HG03469 (cell line): Measurements from ENCODE around the gene DISC1.
"Not testable (repeated sequence)": the region's sequence is repeated elsewhere in the genome, so short reads cannot be mapped to it uniquely, and the experiment has no call there.

Experiments used
- ATAC-seq: cut with Tn5 transposase; IDR thresholded peaks from one replicate; pipeline ENCODE4 v1.9.1; 2021; ENCODE audit warnings: mild to moderate bottlenecking, moderate library complexity, moderate number of reproducible peaks; ENCODE audit not compliant: unreplicated experiment

Gene DISC1

DNA sequence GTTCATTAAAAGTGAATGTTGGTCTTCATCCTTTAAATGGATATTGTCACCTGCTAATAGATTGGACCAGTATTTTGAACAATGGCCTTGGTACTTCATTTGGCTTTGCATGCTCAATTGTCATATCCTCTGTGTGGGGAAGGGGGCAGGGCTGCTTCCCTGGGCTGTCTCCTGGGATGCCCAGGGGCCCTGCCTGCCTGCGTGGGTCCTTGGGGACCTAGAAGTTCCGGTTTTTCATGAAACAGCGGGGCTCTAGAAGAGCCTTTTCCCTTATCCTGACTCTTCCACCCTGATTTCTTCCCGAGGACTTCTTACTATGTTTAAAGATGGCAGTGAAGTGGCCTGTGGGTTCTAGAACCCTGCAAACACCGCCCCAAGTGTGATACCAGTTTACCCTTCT is 97.5 kb downstream of the DISC1 start:
- no peak for ATAC-seq

DNA sequence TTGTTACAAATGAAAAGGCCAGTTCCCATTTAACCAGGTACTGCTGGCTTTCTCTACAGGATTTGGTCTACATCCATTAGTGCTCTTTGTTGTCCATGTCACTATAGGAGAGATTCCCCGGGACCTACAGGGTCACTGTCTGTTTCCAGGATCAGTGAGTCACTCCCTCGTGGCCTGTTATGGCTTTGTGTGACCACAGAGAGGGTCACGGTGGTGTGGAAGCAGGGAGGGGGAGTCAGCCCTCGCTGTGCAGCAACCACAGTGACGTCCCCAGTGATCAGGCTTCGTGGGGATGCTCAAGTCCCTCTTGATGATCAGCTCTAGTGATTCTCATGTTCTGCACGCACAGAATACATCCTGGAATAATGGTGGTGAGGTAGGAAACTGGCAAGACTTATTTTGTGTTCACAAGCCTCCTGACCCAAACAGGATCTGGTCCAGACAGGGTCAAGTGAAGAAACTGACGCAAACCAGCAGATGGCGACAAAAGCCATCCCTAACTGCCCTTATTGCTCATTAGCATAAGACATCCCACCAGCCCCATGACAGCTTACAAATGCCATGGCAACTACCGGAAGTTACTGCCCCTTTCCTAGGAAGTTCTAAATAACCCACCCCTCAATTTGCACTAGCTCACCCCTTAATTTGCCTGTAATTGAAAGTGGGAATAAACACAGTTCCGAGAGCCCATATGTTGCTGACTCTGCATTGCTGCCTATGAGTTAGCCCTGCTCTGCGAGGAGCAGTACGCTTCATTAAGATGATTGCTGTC is 98.5 kb downstream of the DISC1 start:
- ATAC-seq: no peak

DNA sequence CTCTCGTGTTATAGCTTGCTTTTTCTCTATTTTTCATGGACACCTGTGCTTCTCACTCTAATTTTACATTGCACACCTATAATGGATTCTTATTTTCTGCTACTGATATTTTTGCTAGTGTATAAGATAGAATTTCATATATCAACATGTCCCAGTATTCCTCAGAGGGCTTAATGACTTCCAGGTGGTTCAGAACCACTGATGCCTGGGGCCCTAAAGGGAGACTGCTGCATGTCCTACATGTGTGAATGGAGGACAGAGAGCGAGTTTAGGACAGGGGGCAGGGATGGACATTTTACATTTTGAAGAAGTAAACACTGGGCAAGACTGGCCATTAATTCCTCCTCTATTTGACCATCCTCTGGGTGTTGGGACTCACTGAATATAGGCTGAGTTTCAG is 100.6 kb downstream of the DISC1 start:
- no peak for ATAC-seq

DNA sequence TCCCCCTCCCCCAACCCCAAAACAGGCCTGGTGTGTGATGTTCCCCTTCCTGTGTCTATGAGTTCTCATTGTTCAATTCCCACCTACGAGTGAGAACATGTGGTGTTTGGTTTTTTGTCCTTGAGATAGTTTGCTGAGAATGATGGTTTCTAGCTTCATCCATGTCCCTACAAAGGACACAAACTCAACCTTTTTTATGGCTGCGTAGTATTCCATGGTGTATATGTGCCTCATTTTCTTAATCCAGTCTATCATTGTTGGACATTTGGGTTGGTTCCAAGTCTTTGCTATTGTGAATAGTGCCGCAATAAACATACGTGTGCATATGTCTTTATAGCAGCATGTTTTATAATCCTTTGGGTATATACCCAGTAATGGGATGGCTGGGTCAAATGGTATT is 102.4 kb downstream of the DISC1 start:
- not testable (repeated sequence) for ATAC-seq

DNA sequence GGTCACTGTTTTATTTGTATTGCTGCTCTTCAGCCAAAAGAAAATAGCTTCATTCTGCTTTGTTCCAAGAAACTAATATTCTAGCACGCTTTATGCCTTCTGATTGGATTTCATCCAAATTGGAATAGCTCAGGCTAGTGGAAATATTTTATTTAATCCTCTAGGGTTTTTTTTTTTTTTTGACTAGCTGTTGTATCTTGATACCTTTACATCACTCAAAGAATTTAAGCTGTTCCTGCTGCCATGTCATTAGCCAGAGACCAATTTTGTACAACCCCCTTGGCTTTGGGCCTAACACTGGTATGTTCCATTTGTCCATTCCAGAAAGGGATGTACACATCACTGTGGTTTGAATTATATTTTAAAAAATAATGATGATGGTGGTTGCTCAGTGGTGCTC is 103.0 kb downstream of the DISC1 start:
- no peak for ATAC-seq

DNA sequence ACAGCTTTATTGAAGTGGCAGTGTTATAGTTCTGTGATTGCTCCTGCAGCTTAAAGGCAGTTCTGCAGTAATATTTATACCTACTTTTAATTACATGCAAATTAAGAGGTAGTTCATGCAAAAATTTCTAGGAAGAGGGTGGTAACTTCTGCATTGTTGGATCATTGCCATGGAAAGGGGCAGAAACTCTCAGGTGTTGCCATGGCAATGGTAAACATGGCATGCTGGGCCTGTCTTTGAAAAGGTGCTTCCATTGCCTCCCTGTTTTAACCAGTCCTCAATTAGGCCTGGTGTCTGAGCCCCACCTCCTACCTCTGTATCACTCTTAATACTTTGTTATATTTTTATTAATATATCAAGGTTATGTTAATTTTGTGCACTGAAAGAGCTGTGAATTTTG is 104.7 kb downstream of the DISC1 start:
- no peak for ATAC-seq

- no peak for ATAC-seq
Observed at GRCh38 chr1:231733063-231733462, 106.5 kb downstream of the DISC1 start.

- ATAC-seq: no peak
Observed at GRCh38 chr1:231733672-231734071, 107.1 kb downstream of the DISC1 start.

DNA sequence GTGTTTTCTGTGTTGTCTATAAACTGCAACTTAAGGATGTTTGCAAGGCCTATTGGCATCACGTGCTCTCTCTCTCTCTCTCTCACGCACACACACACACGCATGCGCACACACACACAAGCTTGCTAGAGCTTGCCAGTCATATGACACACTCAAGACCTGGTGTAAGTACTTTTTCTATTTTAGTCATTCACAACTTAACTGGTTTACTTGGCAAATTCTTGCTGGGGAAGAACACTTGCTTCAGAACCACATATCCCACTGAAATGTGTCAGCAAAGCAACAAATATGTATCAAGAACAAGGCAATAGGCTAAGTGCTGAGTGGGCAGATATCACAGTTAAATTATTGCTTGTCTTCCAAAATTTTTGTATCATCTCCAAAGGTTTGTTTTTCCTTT is 107.8 kb downstream of the DISC1 start:
- no peak for ATAC-seq

- ATAC-seq: no peak
Observed at GRCh38 chr1:231735411-231735810, 108.8 kb downstream of the DISC1 start.

GRCh38 chr1:231735941-231736340 is 109.4 kb downstream of the DISC1 start:
- no peak for ATAC-seq

- no peak for ATAC-seq
Observed at GRCh38 chr1:231736464-231736863, 109.9 kb downstream of the DISC1 start.

- ATAC-seq: no peak
Observed at GRCh38 chr1:231738554-231738953, 112.0 kb downstream of the DISC1 start.

DNA sequence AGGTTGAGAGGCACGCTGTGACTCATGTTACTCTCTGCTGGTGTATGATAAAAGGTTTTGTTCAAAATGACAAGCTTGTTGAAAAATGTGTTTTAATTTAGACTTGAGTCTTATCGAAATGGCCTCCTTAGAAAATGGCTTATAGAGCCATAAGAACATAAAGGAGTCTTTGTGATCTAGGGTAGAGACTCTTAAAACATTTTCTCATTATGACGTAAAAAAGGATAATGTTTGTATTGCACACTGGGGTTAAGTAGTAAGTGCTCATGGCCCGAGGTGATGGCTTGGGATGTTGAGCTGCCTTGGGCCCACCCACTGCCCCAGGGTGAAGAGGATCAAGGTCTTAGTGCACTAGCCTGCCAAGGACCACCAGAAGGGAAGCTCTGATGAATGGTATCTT is 117.4 kb downstream of the DISC1 start:
- no peak for ATAC-seq

DNA sequence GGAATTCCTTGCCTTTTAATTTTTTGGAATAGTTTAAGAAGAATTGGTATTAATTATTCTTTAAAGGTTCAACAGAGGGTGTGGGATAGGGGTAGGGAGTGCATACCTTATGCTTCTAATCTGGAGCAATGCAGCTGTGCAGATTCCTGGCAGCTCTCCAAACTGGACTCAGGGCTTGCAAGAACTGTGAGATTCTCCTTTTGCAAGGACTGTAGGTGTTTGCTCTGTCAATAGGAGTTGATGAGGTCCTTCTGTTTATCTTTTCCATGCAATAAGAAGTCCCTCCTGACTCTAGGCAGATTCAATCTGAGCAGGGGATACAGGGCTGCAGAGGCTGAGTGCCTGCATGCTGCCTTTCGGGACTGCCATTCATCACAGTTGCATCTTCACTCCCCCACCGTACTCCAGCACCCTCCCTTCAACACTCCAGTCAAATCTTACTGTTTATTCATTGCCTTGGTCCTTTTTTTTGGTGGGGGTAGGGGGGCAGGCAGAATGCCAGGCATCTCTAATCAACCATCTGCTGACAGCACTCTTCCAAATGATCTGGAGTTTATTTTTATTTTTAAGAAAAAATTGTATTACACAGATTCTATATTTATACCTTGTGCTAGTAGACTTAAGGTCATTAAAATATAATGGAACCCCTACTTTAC is 122.3 kb downstream of the DISC1 start:
- no peak for ATAC-seq

DNA sequence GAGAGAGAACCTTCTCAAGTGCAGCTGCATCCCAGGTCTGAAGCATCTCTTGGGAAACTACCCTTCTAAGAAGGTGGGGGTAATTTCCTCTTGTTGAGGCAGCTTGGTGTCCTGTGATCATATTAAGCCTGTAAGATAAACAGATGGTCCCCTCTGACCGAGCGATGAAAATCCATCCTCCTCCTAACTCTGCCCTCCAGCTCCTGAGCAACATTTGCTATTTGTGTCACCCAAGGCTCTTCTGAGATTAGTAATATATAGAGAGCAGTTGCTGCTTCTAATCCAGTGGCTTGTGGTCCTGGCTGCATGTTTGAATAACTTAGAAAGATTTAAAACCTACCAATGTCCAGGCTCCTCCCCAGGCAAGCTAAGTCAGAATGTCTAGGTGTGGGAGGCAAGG is 123.7 kb downstream of the DISC1 start:
- ATAC-seq: no peak

GRCh38 chr1:231750818-231751362 is 124.3 kb downstream of the DISC1 start:
- ATAC-seq: no peak

DNA sequence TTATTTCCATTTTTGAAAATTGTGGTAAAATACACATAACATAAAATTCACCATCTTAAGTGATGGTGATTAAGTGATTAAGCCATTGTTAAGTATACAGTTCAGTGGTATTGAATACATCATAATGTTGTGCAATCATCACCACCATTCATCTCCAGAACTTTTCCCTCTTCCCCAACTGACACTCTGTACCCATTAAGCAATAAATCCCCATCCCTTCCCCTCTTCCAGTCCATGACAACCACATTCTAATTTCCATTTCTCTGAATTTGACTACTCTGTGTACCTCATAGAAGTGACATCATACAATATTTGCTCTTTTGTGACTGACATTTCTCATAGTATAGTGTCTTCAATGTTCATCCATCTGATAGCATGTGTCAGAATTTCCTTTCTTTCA is 124.8 kb downstream of the DISC1 start:
- no peak for ATAC-seq

- no peak for ATAC-seq
Observed at GRCh38 chr1:231753313-231753712, 126.7 kb downstream of the DISC1 start.

- ATAC-seq: peak; percentile 41
Observed at GRCh38 chr1:231757101-231757404, 130.5 kb downstream of the DISC1 start.

- ATAC-seq: no peak
Observed at GRCh38 chr1:231757759-231758158, 131.2 kb downstream of the DISC1 start.

DNA sequence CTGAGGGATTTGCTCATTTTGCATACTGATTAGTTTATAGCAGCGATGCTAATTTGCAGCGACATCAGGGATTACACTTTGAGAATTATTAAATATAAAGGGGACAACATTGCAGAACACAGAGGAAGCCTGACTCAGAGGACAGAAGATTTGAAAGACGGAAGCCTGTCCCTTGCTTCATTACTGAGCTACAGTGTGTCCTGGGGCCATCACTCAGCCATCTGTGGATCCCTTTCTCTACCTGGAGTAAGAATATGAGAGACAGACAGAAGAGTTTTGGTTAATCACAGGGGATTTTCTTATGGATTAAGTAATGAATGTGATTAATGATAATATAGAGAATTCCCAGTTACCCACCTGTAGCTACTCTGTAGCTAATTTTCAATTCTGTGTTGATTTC is 134.7 kb downstream of the DISC1 start:
- no peak for ATAC-seq
